Loucy (cell line): Measurements from ENCODE around the gene SPOCK3.

Source experiments
- H2AFZ ChIP-seq: fragments of 200-600 bp; sonication (generic); 2 replicates; pipeline ENCODE4 v1.6.0; 2016; ENCODE audit warnings: antibody characterized with exemption, mild to moderate bottlenecking, low read length, moderate library complexity
- H3F3A ChIP-seq: fragments of 200-600 bp; 2 replicates; pipeline ENCODE4 v1.6.0; 2016; ENCODE audit warnings: antibody characterized with exemption, low read depth, mild to moderate bottlenecking
- H3K27me3 ChIP-seq: fragments of 200-600 bp; sonication (generic); 2 replicates; pipeline ENCODE4 v1.6.1; 2014; ENCODE audit warnings: low read length, mild to moderate bottlenecking; ENCODE audit not compliant: insufficient read depth, poor library complexity, severe bottlenecking
- H3K36me3 ChIP-seq: fragments of 200-600 bp; sonication (generic); 2 replicates; pipeline ENCODE4 v1.6.1; 2016; ENCODE audit warnings: low read length; ENCODE audit not compliant: insufficient read depth
- H3K4me1 ChIP-seq: fragments of 200-600 bp; sonication (generic); 2 replicates; pipeline ENCODE4 v1.5.1; 2014; ENCODE audit warnings: low read length, mild to moderate bottlenecking; ENCODE audit not compliant: insufficient read depth, poor library complexity, severe bottlenecking
- H3K4me2 ChIP-seq: fragments of 200-600 bp; sonication (generic); 2 replicates; pipeline ENCODE4 v1.6.0; 2014; ENCODE audit warnings: antibody characterized with exemption, low read length, low read depth, mild to moderate bottlenecking; ENCODE audit not compliant: poor library complexity, severe bottlenecking
- H3K4me3 ChIP-seq: fragments of 200-600 bp; sonication (generic); 2 replicates; pipeline ENCODE4 v1.5.1; 2014; ENCODE audit warnings: low read length, mild to moderate bottlenecking, mixed read lengths; ENCODE audit not compliant: poor library complexity, severe bottlenecking
- H3K79me2 ChIP-seq: fragments of 200-600 bp; sonication (generic); 2 replicates; pipeline ENCODE4 v1.6.1; 2014; ENCODE audit warnings: low read length; ENCODE audit not compliant: insufficient read depth
- H3K9ac ChIP-seq: fragments of 200-600 bp; sonication (generic); 2 replicates; pipeline ENCODE4 v1.6.0; 2014; ENCODE audit warnings: mild to moderate bottlenecking, low read depth, low read length, moderate library complexity; ENCODE audit not compliant: poor library complexity, severe bottlenecking
- H3K9me2 ChIP-seq: fragments of 200-600 bp; sonication (generic); replicated peaks from 2 replicates; pipeline ENCODE4 v1.6.1; 2016; ENCODE audit warnings: low read depth, low read length, mixed read lengths
- H3K9me3 ChIP-seq: fragments of 200-600 bp; sonication (generic); 2 replicates; pipeline ENCODE4 v1.6.1; 2014; ENCODE audit warnings: mild to moderate bottlenecking, antibody characterized with exemption, low read length, low read depth; ENCODE audit not compliant: insufficient read depth
- H4K20me1 ChIP-seq: fragments of 200-600 bp; sonication (generic); 2 replicates; pipeline ENCODE4 v1.6.0; 2014; ENCODE audit warnings: antibody characterized with exemption, low read length, mild to moderate bottlenecking; ENCODE audit not compliant: insufficient read depth, poor library complexity, severe bottlenecking
- EZH2phosphoT487 ChIP-seq: fragments of 200-600 bp; IDR thresholded peaks from 2 replicates; pipeline ENCODE4 v1.6.1; 2018; ENCODE audit warnings: antibody characterized with exemption, mild to moderate bottlenecking, moderate library complexity, borderline replicate concordance
- TF ChIP-seq, protein P1 (sequence below): fragments of 200-600 bp; sonication (generic); conservative IDR thresholded peaks from 2 replicates; pipeline ENCODE4 v1.5.1; 2014; ENCODE audit warnings: mild to moderate bottlenecking, antibody characterized with exemption, low read length

The SPOCK3 gene

GRCh38 chr4:167117273-167117672, 117.0 kb downstream of the SPOCK3 start:
- Histone ChIP-seq H3K9me2 (no peaks in the 10 kb centered on the region), H3K27me3 (no peaks in the 10 kb centered on the region), H3K36me3 (no peaks in the 10 kb centered on the region), H3K4me2 (no peak overlapping the region), H2AFZ (no peak overlapping the region), H3K4me1 (no peaks in the 10 kb centered on the region), H3K4me3 (no peak overlapping the region), H3K9me3 (no peaks in the 10 kb centered on the region), H3F3A (no peaks in the 10 kb centered on the region), H3K79me2 (no peaks in the 10 kb centered on the region), H3K9ac (no peak overlapping the region), H4K20me1 (no peaks in the 10 kb centered on the region)
- TF ChIP-seq, protein P1, sequence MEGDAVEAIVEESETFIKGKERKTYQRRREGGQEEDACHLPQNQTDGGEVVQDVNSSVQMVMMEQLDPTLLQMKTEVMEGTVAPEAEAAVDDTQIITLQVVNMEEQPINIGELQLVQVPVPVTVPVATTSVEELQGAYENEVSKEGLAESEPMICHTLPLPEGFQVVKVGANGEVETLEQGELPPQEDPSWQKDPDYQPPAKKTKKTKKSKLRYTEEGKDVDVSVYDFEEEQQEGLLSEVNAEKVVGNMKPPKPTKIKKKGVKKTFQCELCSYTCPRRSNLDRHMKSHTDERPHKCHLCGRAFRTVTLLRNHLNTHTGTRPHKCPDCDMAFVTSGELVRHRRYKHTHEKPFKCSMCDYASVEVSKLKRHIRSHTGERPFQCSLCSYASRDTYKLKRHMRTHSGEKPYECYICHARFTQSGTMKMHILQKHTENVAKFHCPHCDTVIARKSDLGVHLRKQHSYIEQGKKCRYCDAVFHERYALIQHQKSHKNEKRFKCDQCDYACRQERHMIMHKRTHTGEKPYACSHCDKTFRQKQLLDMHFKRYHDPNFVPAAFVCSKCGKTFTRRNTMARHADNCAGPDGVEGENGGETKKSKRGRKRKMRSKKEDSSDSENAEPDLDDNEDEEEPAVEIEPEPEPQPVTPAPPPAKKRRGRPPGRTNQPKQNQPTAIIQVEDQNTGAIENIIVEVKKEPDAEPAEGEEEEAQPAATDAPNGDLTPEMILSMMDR = no peak
- no peak for TF ChIP-seq EZH2phosphoT487

DNA sequence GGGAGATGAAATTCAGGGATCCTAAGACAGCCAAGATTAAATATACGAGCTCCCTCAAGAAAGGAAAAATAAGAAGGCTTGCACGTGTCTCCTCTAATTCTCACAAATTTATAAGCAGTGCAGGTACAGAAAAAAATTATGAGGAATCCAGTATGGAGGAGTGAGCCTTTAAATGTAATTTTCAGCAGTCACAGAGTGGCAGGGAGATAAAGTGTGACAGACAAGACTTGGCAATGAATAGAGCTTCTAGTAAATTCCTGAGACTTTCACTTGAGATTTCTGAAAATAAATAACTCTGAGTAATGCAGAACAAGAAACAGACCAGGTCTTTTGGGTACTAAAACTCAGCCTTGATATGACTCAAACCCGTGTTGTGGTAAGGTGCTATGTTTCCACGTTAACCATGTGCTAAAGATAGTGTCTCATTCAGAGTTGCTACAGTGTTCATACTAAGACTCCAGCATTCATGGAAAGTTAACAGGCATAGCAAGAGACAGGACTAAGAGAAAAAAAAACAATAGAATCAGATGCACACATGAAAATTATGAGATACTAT, 119.8 kb downstream of the SPOCK3 start:
- H3K9me2 ChIP-seq = no peaks in the 10 kb centered on the region

DNA sequence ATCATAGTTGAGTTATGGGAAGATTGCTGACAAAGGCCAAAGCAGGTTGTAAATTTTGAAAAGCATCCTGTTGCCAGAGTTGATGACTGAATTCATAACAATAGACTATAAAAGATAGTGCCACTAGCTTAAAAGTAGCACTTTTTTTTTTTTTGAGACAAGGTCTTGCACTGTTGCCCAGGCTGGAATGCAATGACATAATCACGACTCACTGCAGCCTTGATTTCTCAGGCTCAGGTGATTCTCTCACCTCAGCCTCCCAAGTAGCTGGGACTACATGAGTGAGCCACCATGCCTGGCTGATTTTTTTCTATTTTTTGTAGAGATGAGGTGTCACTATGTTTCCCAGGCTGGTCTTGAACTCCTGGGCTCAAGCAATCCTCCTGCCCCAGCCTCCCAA, 122.7 kb downstream of the SPOCK3 start:
- no peak for TF ChIP-seq EZH2phosphoT487
- TF ChIP-seq, protein P1 = no peak

More for the DNA sequence above, 119.8 kb downstream of the SPOCK3 start:
- no peak overlapping the region for H3K9ac ChIP-seq
- H3K9me3 ChIP-seq = no peaks in the 10 kb centered on the region
- no peaks in the 10 kb centered on the region for H3F3A ChIP-seq
- H3K79me2 ChIP-seq = no peaks in the 10 kb centered on the region
- no peaks in the 10 kb centered on the region for H3K27me3 ChIP-seq
- no peaks in the 10 kb centered on the region for H3K36me3 ChIP-seq
- TF ChIP-seq EZH2phosphoT487 = no peak
- TF ChIP-seq, protein P1 = no peak
- no peak overlapping the region for H3K4me2 ChIP-seq
- no peak overlapping the region for H2AFZ ChIP-seq
- no peaks in the 10 kb centered on the region for H3K4me1 ChIP-seq
- H4K20me1 ChIP-seq = no peaks in the 10 kb centered on the region
- no peak overlapping the region for H3K4me3 ChIP-seq

More for the DNA sequence above, 122.7 kb downstream of the SPOCK3 start:
- Histone ChIP-seq H3K4me1 (no peaks in the 10 kb centered on the region), H3K9ac (no peak overlapping the region), H3F3A (no peaks in the 10 kb centered on the region), H3K9me3 (no peaks in the 10 kb centered on the region), H3K9me2 (no peaks in the 10 kb centered on the region), H3K4me3 (no peak overlapping the region), H2AFZ (no peak overlapping the region), H3K36me3 (no peaks in the 10 kb centered on the region), H4K20me1 (no peaks in the 10 kb centered on the region), H3K79me2 (no peaks in the 10 kb centered on the region), H3K27me3 (no peaks in the 10 kb centered on the region), H3K4me2 (no peak overlapping the region)
